WERI-Rb-1 (cell line): ENCODE measurements around the gene RABEP2.

Experiments used
- DNase-seq: peaks from one replicate; pipeline ENCODE4 v3.0.0-alpha.2; 2020
- H3K27ac ChIP-seq: fragments of 250-450 bp; sonication (Bioruptor Pico); 2 replicates; pipeline ENCODE4 v1.5.1; 2020; ENCODE audit warnings: mild to moderate bottlenecking, moderate library complexity
- H3K27me3 ChIP-seq: fragments of 250-450 bp; sonication (Bioruptor Pico); 2 replicates; pipeline ENCODE4 v1.5.1; 2021; ENCODE audit warnings: mild to moderate bottlenecking, low read depth, moderate library complexity; ENCODE audit not compliant: insufficient read depth, severe bottlenecking
- H3K36me3 ChIP-seq: fragments of 250-450 bp; sonication (Bioruptor Pico); 2 replicates; pipeline ENCODE4 v1.5.1; 2020; ENCODE audit warnings: mild to moderate bottlenecking, moderate library complexity
- H3K4me3 ChIP-seq: 2 replicates; pipeline ENCODE4 v1.5.1; 2011; ENCODE audit warnings: low read depth, mild to moderate bottlenecking, control low read depth, low read length
- H3K9me3 ChIP-seq: fragments of 250-450 bp; sonication (Bioruptor Pico); 2 replicates; pipeline ENCODE4 v1.5.1; 2021; ENCODE audit warnings: mild to moderate bottlenecking, moderate library complexity; ENCODE audit not compliant: severe bottlenecking
- CTCF ChIP-seq: IDR thresholded peaks from 2 replicates; pipeline ENCODE4 v1.5.1; 2011; ENCODE audit warnings: low read depth, mild to moderate bottlenecking, control low read depth, inconsistent platforms, low read length

RABEP2 gene

DNA sequence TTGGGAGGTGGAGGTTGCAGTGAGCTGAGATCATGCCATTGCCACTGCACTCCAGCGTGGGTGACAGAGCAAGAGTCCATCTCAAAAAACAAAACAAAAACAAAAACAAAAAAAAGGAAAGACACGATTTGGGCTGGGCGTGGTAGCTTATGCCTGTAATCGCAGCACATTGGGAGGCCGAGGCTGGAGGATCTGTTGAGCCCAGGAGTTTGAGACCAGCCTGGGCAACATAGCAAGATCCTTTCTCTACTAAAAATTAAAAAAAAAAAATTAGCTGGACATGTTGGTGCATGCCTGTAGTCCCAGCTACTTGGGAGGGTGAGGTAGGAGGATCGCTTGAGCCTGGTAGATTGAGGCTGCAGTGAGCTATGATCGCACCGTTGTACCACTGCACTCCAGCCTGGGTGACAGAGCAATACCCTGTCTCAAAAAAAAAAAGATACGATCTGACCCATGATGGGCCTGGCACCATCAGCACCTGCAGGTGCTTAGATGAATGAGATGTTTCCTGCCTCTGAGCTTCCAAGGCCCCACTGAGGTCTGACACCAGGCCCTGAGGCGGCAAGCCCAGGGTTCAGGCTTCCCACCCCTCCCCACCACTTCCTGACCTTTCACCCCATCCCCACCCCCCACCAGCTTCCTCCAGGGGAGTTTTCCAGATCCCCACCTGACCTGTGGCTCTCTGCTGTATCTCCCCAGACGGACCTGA is 25.0 kb downstream of the RABEP2 start:
- peaks cover 49% of the 10 kb centered on the region for H3K36me3 ChIP-seq
- no peak overlapping the region for H3K27ac ChIP-seq
- H3K9me3 ChIP-seq: no peaks in the 10 kb centered on the region
- no peak for TF ChIP-seq CTCF
- H3K4me3 ChIP-seq: no peak overlapping the region
- DNase-seq: no peak
- H3K27me3 ChIP-seq: no peaks in the 10 kb centered on the region

DNA sequence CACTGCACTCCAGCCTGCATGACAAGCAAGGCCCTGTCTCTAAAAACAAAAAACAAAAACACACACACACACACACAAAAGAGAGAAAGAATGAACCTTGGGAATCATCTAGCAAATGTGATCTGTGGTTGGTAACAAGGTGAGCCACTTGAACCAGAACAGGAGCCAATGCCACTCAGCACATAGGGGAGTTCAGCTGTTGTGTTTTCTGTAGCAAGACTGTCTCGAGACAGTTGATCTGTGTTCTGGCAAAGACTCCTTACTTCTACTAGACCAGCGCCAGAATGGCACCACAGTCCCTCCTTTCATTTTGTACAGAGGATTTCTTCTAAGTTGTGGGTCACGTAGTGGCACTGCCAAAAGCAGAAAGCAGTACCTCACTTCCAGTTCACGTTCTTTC is 26.1 kb downstream of the RABEP2 start:
- no peaks in the 10 kb centered on the region for H3K27me3 ChIP-seq
- no peak for DNase-seq
- H3K4me3 ChIP-seq: no peak overlapping the region
- peaks cover 49% of the 10 kb centered on the region for H3K36me3 ChIP-seq
- no peaks in the 10 kb centered on the region for H3K9me3 ChIP-seq
- no peak overlapping the region for H3K27ac ChIP-seq
- TF ChIP-seq CTCF: no peak

DNA sequence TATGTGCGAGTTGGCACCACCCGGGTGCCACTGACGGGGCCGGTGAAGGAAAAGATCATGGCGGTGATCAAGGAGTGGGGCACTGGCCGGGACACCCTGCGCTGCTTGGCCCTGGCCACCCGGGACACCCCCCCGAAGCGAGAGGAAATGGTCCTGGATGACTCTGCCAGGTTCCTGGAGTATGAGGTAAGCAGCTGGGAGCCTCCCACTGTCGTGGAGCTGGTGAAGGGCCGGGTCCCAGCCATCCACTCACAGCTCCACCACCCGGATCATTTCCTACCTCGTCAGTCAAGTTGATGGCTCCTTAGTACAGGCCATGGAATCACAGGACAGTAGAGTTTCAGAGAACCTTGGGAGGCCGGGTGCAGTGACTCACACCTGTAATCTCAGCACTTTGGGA is 26.8 kb downstream of the RABEP2 start:
- Histone ChIP-seq H3K27ac (no peak overlapping the region), H3K27me3 (no peaks in the 10 kb centered on the region), H3K4me3 (no peak overlapping the region), H3K36me3 (peaks cover 50% of the 10 kb centered on the region), H3K9me3 (no peaks in the 10 kb centered on the region)
- no peak for TF ChIP-seq CTCF
- DNase-seq: no peak

DNA sequence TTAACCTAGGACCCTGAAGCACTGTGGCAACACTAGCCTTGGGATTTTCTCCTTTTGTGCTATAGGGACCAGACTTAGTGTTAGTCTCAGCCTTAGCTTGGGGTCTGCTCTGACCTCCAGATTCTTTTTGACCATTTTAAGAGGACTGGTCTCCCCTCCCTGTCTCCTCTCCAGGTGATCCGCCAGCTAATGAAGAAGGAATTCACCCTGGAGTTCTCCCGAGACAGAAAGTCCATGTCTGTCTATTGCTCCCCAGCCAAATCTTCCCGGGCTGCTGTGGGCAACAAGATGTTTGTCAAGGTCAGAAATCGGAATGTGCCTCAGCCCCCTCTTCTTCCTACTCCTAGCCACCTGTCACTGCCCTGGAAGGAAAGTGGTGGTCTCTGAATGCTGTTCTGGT is 27.2 kb downstream of the RABEP2 start:
- H3K4me3 ChIP-seq: no peak overlapping the region
- no peaks in the 10 kb centered on the region for H3K27me3 ChIP-seq
- H3K9me3 ChIP-seq: no peaks in the 10 kb centered on the region
- no peak for DNase-seq
- TF ChIP-seq CTCF: no peak
- no peak overlapping the region for H3K27ac ChIP-seq
- peaks cover 47% of the 10 kb centered on the region for H3K36me3 ChIP-seq

- Histone ChIP-seq H3K4me3 (no peak overlapping the region), H3K9me3 (no peaks in the 10 kb centered on the region), H3K36me3 (peaks cover 44% of the 10 kb centered on the region), H3K27me3 (no peaks in the 10 kb centered on the region), H3K27ac (no peak overlapping the region)
- TF ChIP-seq CTCF: no peak
- no peak for DNase-seq
Measured at GRCh38 chr16:28895609-28896008, 29.4 kb downstream of the RABEP2 start.

DNA sequence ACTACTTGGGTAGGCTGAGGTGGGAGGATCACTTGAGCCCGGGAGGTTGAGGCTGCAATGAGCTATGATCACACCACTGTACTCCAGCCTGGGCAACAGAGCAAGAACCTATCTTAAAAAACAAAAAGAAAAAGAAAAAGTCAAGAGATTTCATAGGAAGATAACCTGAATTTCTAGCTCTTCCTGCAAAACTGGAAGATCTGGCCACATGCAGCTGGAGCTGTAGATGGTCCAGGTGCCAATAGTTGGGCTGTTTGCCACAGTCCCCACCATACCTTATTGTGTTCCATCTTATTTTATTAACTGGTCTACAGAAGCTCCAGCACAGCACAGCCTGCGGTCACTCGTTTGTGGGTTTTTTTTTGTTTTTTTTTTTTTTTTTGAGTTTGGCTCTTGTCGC is 31.7 kb downstream of the RABEP2 start:
- no peaks in the 10 kb centered on the region for H3K27me3 ChIP-seq
- no peak overlapping the region for H3K27ac ChIP-seq
- peaks cover 48% of the 10 kb centered on the region for H3K36me3 ChIP-seq
- TF ChIP-seq CTCF: no peak
- no peak for DNase-seq
- H3K4me3 ChIP-seq: no peak overlapping the region
- no peaks in the 10 kb centered on the region for H3K9me3 ChIP-seq
